Mesendoderm (in vitro differentiated cells): ENCODE results near the gene STRIT1.

Experiments used
- DNase-seq: peaks from one replicate; pipeline ENCODE4 v3.0.0; 2013
- H2AK5ac ChIP-seq: 2 replicates; pipeline ENCODE4 v1.6.1; 2013; ENCODE audit warnings: low read length, inconsistent platforms
- H2BK120ac ChIP-seq: 2 replicates; pipeline ENCODE4 v1.6.1; 2013; ENCODE audit warnings: low read depth, mild to moderate bottlenecking, low read length, moderate library complexity, mixed read lengths
- H2BK15ac ChIP-seq: replicated peaks from 2 replicates; pipeline ENCODE4 v1.6.1; 2013; ENCODE audit warnings: low read depth, mild to moderate bottlenecking, moderate library complexity
- H2BK5ac ChIP-seq: 2 replicates; pipeline ENCODE4 v1.6.1; 2013; ENCODE audit warnings: low read length, inconsistent platforms
- H3K18ac ChIP-seq: 2 replicates; pipeline ENCODE4 v1.6.1; 2013; ENCODE audit warnings: mild to moderate bottlenecking, low read length, mixed read lengths
- H3K23ac ChIP-seq: one replicate; pipeline ENCODE4 v1.6.1; 2013; ENCODE audit warnings: low read length
- H3K27ac ChIP-seq: 2 replicates; pipeline ENCODE4 v1.5.1; 2013; ENCODE audit warnings: low read depth, mild to moderate bottlenecking, inconsistent platforms, low read length, moderate library complexity
- H3K27me3 ChIP-seq: 2 replicates; pipeline ENCODE4 v1.6.1; 2013; ENCODE audit warnings: low read length, control low read depth, mild to moderate bottlenecking, inconsistent platforms; ENCODE audit not compliant: insufficient read depth, poor library complexity
- H3K36me3 ChIP-seq: 2 replicates; pipeline ENCODE4 v1.6.1; 2013; ENCODE audit warnings: low read length, inconsistent platforms; ENCODE audit not compliant: control insufficient read depth, insufficient read depth
- H3K4ac ChIP-seq: one replicate; pipeline ENCODE4 v1.6.1; 2013; ENCODE audit warnings: low read depth, mild to moderate bottlenecking, low read length, moderate library complexity
- H3K4me1 ChIP-seq: 2 replicates; pipeline ENCODE4 v1.6.1; 2013; ENCODE audit warnings: low read depth, low read length, inconsistent platforms; ENCODE audit not compliant: control insufficient read depth
- H3K4me2 ChIP-seq: 2 replicates; pipeline ENCODE4 v1.6.1; 2013; ENCODE audit warnings: low read length
- H3K4me3 ChIP-seq: 2 replicates; pipeline ENCODE4 v1.5.1; 2013; ENCODE audit warnings: mild to moderate bottlenecking, low read length
- H3K56ac ChIP-seq: one replicate; pipeline ENCODE4 v1.6.1; 2013; ENCODE audit warnings: low read length
- H3K79me1 ChIP-seq: 2 replicates; pipeline ENCODE4 v1.6.1; 2013; ENCODE audit warnings: low read length, inconsistent platforms
- H3K79me2 ChIP-seq: 2 replicates; pipeline ENCODE4 v1.6.1; 2013; ENCODE audit warnings: mild to moderate bottlenecking, low read length; ENCODE audit not compliant: control insufficient read depth, insufficient read depth
- H3K9ac ChIP-seq: 2 replicates; pipeline ENCODE4 v1.6.1; 2013; ENCODE audit warnings: low read length, inconsistent platforms
- H4K5ac ChIP-seq: one replicate; pipeline ENCODE4 v1.6.1; 2013; ENCODE audit warnings: low read length
- H4K8ac ChIP-seq: one replicate; pipeline ENCODE4 v1.6.1; 2013; ENCODE audit warnings: low read depth, mild to moderate bottlenecking, control low read depth, low read length, moderate library complexity
- WGBS: extraction: QIAGEN DNeasy Blood & Tissue Kit; methylation state at CpG from one replicate; pipeline ENCODE4 v1.1.7; 2013; ENCODE audit warnings: low lambda C conversion rate, missing lambda C conversion rate; ENCODE audit not compliant: insufficient coverage; ENCODE audit errors: extremely low coverage; 5-methylcytosine and 5-hydroxymethylcytosine counted together

The STRIT1 gene

GRCh38 chr3:155313300-155313699 lies 19.8 kb upstream of the STRIT1 start:
- H3K79me1 ChIP-seq, result no peaks in the 10 kb centered on the region
- no peaks in the 10 kb centered on the region for H3K27me3 ChIP-seq
- no peaks in the 10 kb centered on the region for H3K79me2 ChIP-seq
- no peak overlapping the region for H3K4me3 ChIP-seq
- peak; percentile 71 for DNase-seq
- no peak overlapping the region for H3K27ac ChIP-seq
- H3K4me1 ChIP-seq, result no peaks in the 10 kb centered on the region
- no peak overlapping the region for H2AK5ac ChIP-seq
- no peak overlapping the region for H4K8ac ChIP-seq
- no peak overlapping the region for H3K4ac ChIP-seq
- H4K5ac ChIP-seq, result no peak overlapping the region
- H2BK120ac ChIP-seq, result no peak overlapping the region
- no peak overlapping the region for H3K18ac ChIP-seq
- H3K23ac ChIP-seq, result no peak overlapping the region
- H3K9ac ChIP-seq, result no peak overlapping the region
- H2BK15ac ChIP-seq, result no peak overlapping the region
- H3K56ac ChIP-seq, result no peak overlapping the region
- H2BK5ac ChIP-seq, result no peak overlapping the region
- no peak overlapping the region for H3K4me2 ChIP-seq
- H3K36me3 ChIP-seq, result no peaks in the 10 kb centered on the region

GRCh38 chr3:155312781-155313180 lies 19.3 kb upstream of the STRIT1 start:
- Histone ChIP-seq H2BK15ac (no peak overlapping the region), H3K79me1 (no peaks in the 10 kb centered on the region), H3K36me3 (no peaks in the 10 kb centered on the region), H4K8ac (no peak overlapping the region), H2BK5ac (no peak overlapping the region), H3K4ac (no peak overlapping the region), H3K56ac (no peak overlapping the region), H3K27me3 (no peaks in the 10 kb centered on the region), H3K79me2 (no peaks in the 10 kb centered on the region), H3K18ac (no peak overlapping the region), H3K23ac (no peak overlapping the region), H3K4me1 (no peaks in the 10 kb centered on the region), H3K27ac (no peak overlapping the region), H3K9ac (no peak overlapping the region), H2BK120ac (no peak overlapping the region), H2AK5ac (no peak overlapping the region), H4K5ac (no peak overlapping the region), H3K4me3 (no peak overlapping the region), H3K4me2 (no peak overlapping the region)
- no CpG with 5 or more reads among the region's 2 CpGs for WGBS
- DNase-seq, result no peak

- no peak overlapping the region for H2BK5ac ChIP-seq
- H3K4me3 ChIP-seq, result no peak overlapping the region
- H3K4me1 ChIP-seq, result no peaks in the 10 kb centered on the region
- no peak overlapping the region for H2BK15ac ChIP-seq
- no peak overlapping the region for H3K23ac ChIP-seq
- no peak overlapping the region for H3K9ac ChIP-seq
- H3K79me1 ChIP-seq, result no peaks in the 10 kb centered on the region
- H3K27me3 ChIP-seq, result no peaks in the 10 kb centered on the region
- no CpG with 5 or more reads among the region's 28 CpGs for WGBS
- H3K36me3 ChIP-seq, result no peaks in the 10 kb centered on the region
- H4K8ac ChIP-seq, result no peak overlapping the region
- no peak overlapping the region for H4K5ac ChIP-seq
- H3K27ac ChIP-seq, result no peak overlapping the region
- H3K4ac ChIP-seq, result no peak overlapping the region
- no peak overlapping the region for H2AK5ac ChIP-seq
- H3K56ac ChIP-seq, result no peak overlapping the region
- no peaks in the 10 kb centered on the region for H3K79me2 ChIP-seq
- H3K18ac ChIP-seq, result no peak overlapping the region
- DNase-seq, result no peak
- no peak overlapping the region for H2BK120ac ChIP-seq
- no peak overlapping the region for H3K4me2 ChIP-seq
Measured at GRCh38 chr3:155309581-155309980, 16.1 kb upstream of the STRIT1 start.

GRCh38 chr3:155308831-155309230 lies 15.3 kb upstream of the STRIT1 start:
- no peaks in the 10 kb centered on the region for H3K79me2 ChIP-seq
- no peak overlapping the region for H2BK5ac ChIP-seq
- H3K4ac ChIP-seq, result no peak overlapping the region
- H3K4me3 ChIP-seq, result no peak overlapping the region
- H3K56ac ChIP-seq, result no peak overlapping the region
- H3K18ac ChIP-seq, result no peak overlapping the region
- H2AK5ac ChIP-seq, result no peak overlapping the region
- H3K4me1 ChIP-seq, result no peaks in the 10 kb centered on the region
- no peak overlapping the region for H3K23ac ChIP-seq
- no peaks in the 10 kb centered on the region for H3K36me3 ChIP-seq
- H2BK15ac ChIP-seq, result no peak overlapping the region
- H2BK120ac ChIP-seq, result no peak overlapping the region
- no peak for DNase-seq
- WGBS, result no CpG with 5 or more reads among the region's 9 CpGs
- H3K4me2 ChIP-seq, result no peak overlapping the region
- no peak overlapping the region for H3K27ac ChIP-seq
- H3K9ac ChIP-seq, result no peak overlapping the region
- H4K5ac ChIP-seq, result no peak overlapping the region
- H4K8ac ChIP-seq, result no peak overlapping the region
- no peaks in the 10 kb centered on the region for H3K79me1 ChIP-seq
- H3K27me3 ChIP-seq, result no peaks in the 10 kb centered on the region

GRCh38 chr3:155307183-155307582 lies 13.7 kb upstream of the STRIT1 start:
- Histone ChIP-seq H2BK15ac (no peak overlapping the region), H3K18ac (no peak overlapping the region), H3K4me1 (no peaks in the 10 kb centered on the region), H3K27me3 (no peaks in the 10 kb centered on the region), H3K36me3 (no peaks in the 10 kb centered on the region), H3K79me1 (no peaks in the 10 kb centered on the region), H3K9ac (no peak overlapping the region), H3K27ac (no peak overlapping the region), H3K79me2 (no peaks in the 10 kb centered on the region), H2AK5ac (no peak overlapping the region), H2BK5ac (no peak overlapping the region), H4K8ac (no peak overlapping the region), H3K56ac (no peak overlapping the region), H4K5ac (no peak overlapping the region), H3K4ac (no peak overlapping the region), H3K23ac (no peak overlapping the region), H2BK120ac (no peak overlapping the region), H3K4me3 (no peak overlapping the region), H3K4me2 (no peak overlapping the region)
- no peak for DNase-seq
- WGBS, result no CpG with 5 or more reads among the region's 7 CpGs

GRCh38 chr3:155304394-155304793 lies 10.9 kb upstream of the STRIT1 start:
- Histone ChIP-seq H3K27me3 (no peaks in the 10 kb centered on the region), H2BK15ac (no peak overlapping the region), H2BK120ac (no peak overlapping the region), H3K79me1 (no peaks in the 10 kb centered on the region), H3K4me1 (no peaks in the 10 kb centered on the region), H2AK5ac (no peak overlapping the region), H3K23ac (no peak overlapping the region), H3K56ac (peak overlapping the region; percentile 46), H4K5ac (no peak overlapping the region), H3K9ac (no peak overlapping the region), H3K4ac (no peak overlapping the region), H3K36me3 (no peaks in the 10 kb centered on the region), H4K8ac (no peak overlapping the region), H3K27ac (no peak overlapping the region), H3K79me2 (no peaks in the 10 kb centered on the region), H3K4me3 (no peak overlapping the region), H2BK5ac (no peak overlapping the region), H3K18ac (no peak overlapping the region), H3K4me2 (no peak overlapping the region)
- DNase-seq, result no peak
- WGBS, result no CpG with 5 or more reads among the region's 2 CpGs
